AG10803 (cell line): ENCODE measurements around the gene CDH9.

Source experiments
- DNase-seq: peaks from one replicate; pipeline ENCODE4 v3.0.0; 2010; ENCODE audit warnings: low read depth
- H3K4me3 ChIP-seq: 2 replicates; pipeline ENCODE4 v1.5.1; 2011; ENCODE audit warnings: mild to moderate bottlenecking, low read length, control low read depth
- CTCF ChIP-seq: conservative IDR thresholded peaks from 2 replicates; pipeline ENCODE4 v1.5.1; 2011; ENCODE audit warnings: mild to moderate bottlenecking, low read length, control low read depth, inconsistent platforms

The CDH9 gene

GRCh38 chr5:27010646-27011045, 27.7 kb downstream of the CDH9 start:
- TF ChIP-seq CTCF = no peak
- no peak for DNase-seq
- no peak overlapping the region for H3K4me3 ChIP-seq

GRCh38 chr5:27009540-27009915, 28.9 kb downstream of the CDH9 start:
- H3K4me3 ChIP-seq = no peak overlapping the region
- TF ChIP-seq CTCF = no peak
- DNase-seq = no peak

DNA sequence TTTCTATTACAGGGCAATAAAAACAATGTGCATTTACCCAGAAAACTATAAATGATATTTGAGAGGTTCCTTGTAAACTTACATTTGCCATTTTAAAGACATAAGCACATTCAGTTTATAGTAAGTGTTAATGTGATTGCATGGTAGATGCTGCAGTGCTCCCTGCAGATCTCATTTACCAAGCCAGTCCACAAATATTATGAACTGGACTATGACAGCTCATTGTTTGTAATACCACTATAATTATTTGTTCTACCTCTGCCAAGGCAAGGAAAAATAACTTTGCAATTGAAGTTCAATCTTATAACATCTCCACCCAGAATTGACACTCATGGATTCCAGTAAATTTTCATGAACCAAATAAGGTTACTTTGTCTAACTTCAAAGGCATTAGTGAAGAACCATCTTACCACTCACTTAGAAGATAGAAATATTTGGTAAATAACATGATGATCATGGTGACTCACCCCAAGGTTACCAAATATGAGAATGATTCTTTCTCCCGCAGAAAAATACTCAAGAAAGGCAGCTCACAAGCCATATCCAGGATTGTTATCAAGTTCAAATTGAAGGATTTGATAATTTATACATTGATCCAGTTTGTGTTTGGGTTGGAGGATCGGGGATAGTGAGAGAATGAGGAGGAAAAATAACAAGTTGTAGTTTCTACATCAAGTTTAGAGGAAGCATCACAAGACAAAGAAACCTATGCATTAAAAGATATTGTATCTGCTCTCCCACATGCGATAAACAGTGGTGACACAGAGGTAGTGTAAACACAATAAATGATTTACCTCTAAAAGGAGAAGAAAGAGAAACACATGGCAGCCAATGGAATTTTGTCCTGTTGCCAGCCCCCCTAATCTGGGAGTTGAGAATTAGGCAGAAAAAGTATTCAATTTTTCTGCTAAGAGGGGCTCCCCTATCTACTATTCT, 29.5 kb downstream of the CDH9 start:
- no peak for TF ChIP-seq CTCF
- no peak for DNase-seq
- no peak overlapping the region for H3K4me3 ChIP-seq

GRCh38 chr5:27007121-27007520, 31.3 kb downstream of the CDH9 start:
- H3K4me3 ChIP-seq = no peak overlapping the region
- DNase-seq = no peak
- TF ChIP-seq CTCF = no peak

GRCh38 chr5:26986985-26987384, 51.4 kb downstream of the CDH9 start:
- DNase-seq = no peak
- TF ChIP-seq CTCF = no peak
- no peak overlapping the region for H3K4me3 ChIP-seq

DNA sequence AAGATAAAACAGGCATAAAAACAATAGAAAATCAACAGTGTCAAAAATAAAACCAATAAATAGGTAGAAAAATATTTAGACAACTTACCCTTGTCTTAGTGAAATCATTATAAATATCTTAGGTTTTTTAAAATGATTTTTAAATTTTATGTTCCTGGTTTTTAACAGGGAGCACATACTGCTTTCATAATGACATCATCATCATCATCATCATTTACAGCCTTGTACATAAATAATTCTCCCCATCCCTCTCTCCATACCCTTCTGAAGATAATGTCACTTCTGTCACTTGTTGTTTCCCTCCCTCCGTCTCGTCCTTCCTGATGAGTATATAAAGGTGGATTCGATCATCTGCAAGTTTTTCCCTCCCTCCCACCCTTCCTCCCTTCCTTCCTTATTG, 56.6 kb downstream of the CDH9 start:
- no peak overlapping the region for H3K4me3 ChIP-seq

More for the DNA sequence above, 56.6 kb downstream of the CDH9 start:
- TF ChIP-seq CTCF = no peak
- DNase-seq = no peak
